H9 (cell line): ENCODE results near the gene SYVN1. TPM values are rescaled to one million over a fixed set of nuclear protein-coding genes. Genes with fewer than 3 reads are reported as not detected.
A peak's percentile ranks its signal among the peaks of the same experiment; 100 is the strongest.

Experiments
- DNase-seq: peaks from one replicate; pipeline ENCODE4 v3.0.0-alpha.2; 2017
- H2AFZ ChIP-seq: one replicate; pipeline ENCODE4 v1.6.1; 2013; ENCODE audit warnings: mild to moderate bottlenecking, low read length, control low read depth, moderate library complexity
- H2AK5ac ChIP-seq: 2 replicates; pipeline ENCODE4 v1.6.1; 2013; ENCODE audit warnings: low read length, control low read depth, mixed read lengths; ENCODE audit not compliant: insufficient read length
- H2BK120ac ChIP-seq: one replicate; pipeline ENCODE4 v1.6.1; 2013; ENCODE audit warnings: low read depth, mild to moderate bottlenecking, low read length, control low read depth, inconsistent platforms; ENCODE audit not compliant: poor library complexity, severe bottlenecking
- H2BK12ac ChIP-seq: 2 replicates; pipeline ENCODE4 v1.6.1; 2013; ENCODE audit warnings: low read length, control low read depth, mixed read lengths, low read depth; ENCODE audit not compliant: insufficient read length
- H2BK15ac ChIP-seq: 2 replicates; pipeline ENCODE4 v1.6.1; 2013; ENCODE audit warnings: low read depth, low read length, control low read depth
- H2BK20ac ChIP-seq: one replicate; pipeline ENCODE4 v1.6.1; 2013; ENCODE audit warnings: low read depth, mild to moderate bottlenecking, low read length, control low read depth, inconsistent platforms; ENCODE audit not compliant: poor library complexity, severe bottlenecking
- H2BK5ac ChIP-seq: 2 replicates; pipeline ENCODE4 v1.6.1; 2013; ENCODE audit warnings: low read length, control low read depth, mixed read lengths; ENCODE audit not compliant: insufficient read length
- H3K14ac ChIP-seq: 2 replicates; pipeline ENCODE4 v1.6.1; 2013; ENCODE audit warnings: low read length, control low read depth; ENCODE audit not compliant: insufficient read depth
- H3K18ac ChIP-seq: 2 replicates; pipeline ENCODE4 v1.6.1; 2013; ENCODE audit warnings: low read depth, mild to moderate bottlenecking, mixed read lengths, low read length, control low read depth; ENCODE audit not compliant: insufficient read length
- H3K23ac ChIP-seq: 2 replicates; pipeline ENCODE4 v1.6.1; 2013; ENCODE audit warnings: low read length, control low read depth, mixed read lengths, low read depth; ENCODE audit not compliant: insufficient read length
- H3K23me2 ChIP-seq: 2 replicates; pipeline ENCODE4 v1.6.1; 2013; ENCODE audit warnings: low read depth, mild to moderate bottlenecking, mixed read lengths, low read length, control low read depth; ENCODE audit not compliant: insufficient read length, poor library complexity, severe bottlenecking
- H3K27ac ChIP-seq: 2 replicates; pipeline ENCODE4 v1.5.1; 2013; ENCODE audit warnings: low read length, control low read depth, mixed read lengths, low read depth; ENCODE audit not compliant: insufficient read length
- H3K27me3 ChIP-seq: 2 replicates; pipeline ENCODE4 v1.6.1; 2013; ENCODE audit warnings: low read length, control low read depth, inconsistent platforms; ENCODE audit not compliant: insufficient read depth
- H3K4ac ChIP-seq: 2 replicates; pipeline ENCODE4 v1.6.1; 2013; ENCODE audit warnings: low read depth, mild to moderate bottlenecking, control low read depth, inconsistent platforms, low read length, moderate library complexity
- H3K4me1 ChIP-seq: 2 replicates; pipeline ENCODE4 v1.6.1; 2013; ENCODE audit warnings: low read length, control low read depth, inconsistent platforms; ENCODE audit not compliant: insufficient read depth
- H3K4me2 ChIP-seq: 2 replicates; pipeline ENCODE4 v1.6.1; 2013; ENCODE audit warnings: low read length, control low read depth, mixed read lengths; ENCODE audit not compliant: insufficient read length, insufficient read depth
- H3K56ac ChIP-seq: 2 replicates; pipeline ENCODE4 v1.6.1; 2013; ENCODE audit warnings: low read depth, mild to moderate bottlenecking, mixed read lengths, low read length, control low read depth; ENCODE audit not compliant: insufficient read length
- H3K79me1 ChIP-seq: 2 replicates; pipeline ENCODE4 v1.6.1; 2013; ENCODE audit warnings: low read depth, mild to moderate bottlenecking, moderate library complexity, low read length, control low read depth, inconsistent platforms; ENCODE audit not compliant: insufficient read depth, poor library complexity, severe bottlenecking
- H3K79me2 ChIP-seq: 2 replicates; pipeline ENCODE4 v1.6.1; 2013; ENCODE audit warnings: low read length, control low read depth, inconsistent platforms; ENCODE audit not compliant: insufficient read depth
- H3K9ac ChIP-seq: 2 replicates; pipeline ENCODE4 v1.6.1; 2013; ENCODE audit warnings: low read length, control low read depth, mixed read lengths; ENCODE audit not compliant: insufficient read length; ENCODE audit errors: extremely low read depth
- H3K9me3 ChIP-seq: one replicate; pipeline ENCODE4 v1.6.1; 2013; ENCODE audit warnings: low read depth, low read length, inconsistent platforms; ENCODE audit not compliant: control insufficient read depth
- H3T11ph ChIP-seq: one replicate; pipeline ENCODE4 v1.6.1; 2013; ENCODE audit warnings: mild to moderate bottlenecking, low read length, control low read depth, inconsistent platforms
- H4K20me1 ChIP-seq: one replicate; pipeline ENCODE4 v1.6.1; 2013; ENCODE audit not compliant: control insufficient read depth, insufficient read length, insufficient read depth
- H4K5ac ChIP-seq: 2 replicates; pipeline ENCODE4 v1.6.1; 2013; ENCODE audit warnings: low read depth, mild to moderate bottlenecking, mixed read lengths, low read length, control low read depth; ENCODE audit not compliant: insufficient read length
- H4K8ac ChIP-seq: replicated peaks from 2 replicates; pipeline ENCODE4 v1.6.1; 2013; ENCODE audit warnings: low read length, control low read depth, mixed read lengths, low read depth; ENCODE audit not compliant: insufficient read length
- H4K91ac ChIP-seq: 2 replicates; pipeline ENCODE4 v1.6.1; 2013; ENCODE audit warnings: low read depth, mild to moderate bottlenecking, moderate library complexity, mixed read lengths, low read length, control low read depth; ENCODE audit not compliant: insufficient read length
- H3K27ac Mint-ChIP-seq, 3 experiments: 2 replicates in 2 of 3; 3 replicates in 1 of 3; pipeline ENCODE4 v1.8.0; 2020 to 2021; ENCODE audit warnings: mixed read lengths in 3 of 3, mild to moderate bottlenecking in 1 of 3, moderate library complexity in 1 of 3
- H3K27me3 Mint-ChIP-seq: 2 replicates; pipeline ENCODE4 v1.8.0; 2021; ENCODE audit warnings: low read depth, mild to moderate bottlenecking, moderate library complexity, mixed read lengths
- H3K36me3 Mint-ChIP-seq, 3 experiments: 2 replicates in 2 of 3; 3 replicates in 1 of 3; pipeline ENCODE4 v1.8.0; 2020 to 2021; ENCODE audit warnings: low read depth in 3 of 3, mixed read lengths in 3 of 3; ENCODE audit not compliant: insufficient read depth in 1 of 3
- H3K4me1 Mint-ChIP-seq, 2 experiments: 2 replicates each; pipeline ENCODE4 v1.8.0; 2020; ENCODE audit warnings: mixed read lengths in 2 of 2
- H3K4me3 Mint-ChIP-seq, 2 experiments: 2 replicates in 1 of 2; 3 replicates in 1 of 2; pipeline ENCODE4 v1.8.0; 2020 to 2021; ENCODE audit warnings: mild to moderate bottlenecking in 2 of 2, mixed read lengths in 2 of 2, moderate library complexity in 1 of 2
- H3K9me3 Mint-ChIP-seq, 2 experiments: 2 replicates in 1 of 2; 3 replicates in 1 of 2; pipeline ENCODE4 v1.8.0; 2020; ENCODE audit warnings: mild to moderate bottlenecking in 2 of 2, mixed read lengths in 2 of 2, moderate library complexity in 1 of 2
- WGBS: extraction: QIAGEN DNeasy Blood & Tissue Kit; methylation state at CpG from one replicate; pipeline ENCODE4 v1.1.7; 2013; ENCODE audit warnings: missing lambda C conversion rate, low lambda C conversion rate, mixed read lengths; ENCODE audit not compliant: insufficient read length; ENCODE audit errors: extremely low coverage; 5-methylcytosine and 5-hydroxymethylcytosine counted together
- total RNA-seq: library from RNA; stranded (reverse); gene quantifications from 2 replicates; pipeline ENCODE4 v1.2.1, GENCODE V29; 2021
- TF ChIP-seq, protein P1 (sequence below): fragments of 200-600 bp; sonication (generic); conservative IDR thresholded peaks from 3 replicates; pipeline ENCODE4 v1.8.0; 2021; ENCODE audit warnings: antibody characterized with exemption, mild to moderate bottlenecking

Gene SYVN1
- total RNA-seq, 1 experiment from 2014 or later: 31.6 TPM

- no peak overlapping the region for H3K4me2 ChIP-seq
- Mint-ChIP-seq H3K27me3 (peaks cover 1% of the 10 kb centered on the region; the same call in 1 of the 2 replicates), H3K36me3 (peaks cover 15 to 51% (median 49%) of the 10 kb centered on the region in 3 experiments)
Observed at GRCh38 chr11:65115361-65116082, 18.8 kb downstream of the SYVN1 start.

More at GRCh38 chr11:65115361-65116082, 18.8 kb downstream of the SYVN1 start:
- Histone ChIP-seq H3K27ac (no peak overlapping the region), H2BK5ac (no peak overlapping the region), H2AK5ac (no peak overlapping the region), H3T11ph (no peak overlapping the region), H3K9ac (no peak overlapping the region), H3K4me1 (no peaks in the 10 kb centered on the region), H3K18ac (no peak overlapping the region), H3K4ac (no peak overlapping the region), H3K56ac (no peak overlapping the region), H2BK120ac (no peak overlapping the region), H3K27me3 (no peaks in the 10 kb centered on the region), H3K9me3 (no peaks in the 10 kb centered on the region), H3K79me1 (no peaks in the 10 kb centered on the region), H3K23ac (no peak overlapping the region), H2BK20ac (no peak overlapping the region), H3K79me2 (no peaks in the 10 kb centered on the region), H2AFZ (no peak overlapping the region), H4K5ac (no peak overlapping the region), H4K8ac (no peak overlapping the region), H2BK15ac (no peak overlapping the region), H3K23me2 (peaks cover 18% of the 10 kb centered on the region), H4K20me1 (no peaks in the 10 kb centered on the region), H4K91ac (no peak overlapping the region), H2BK12ac (no peak overlapping the region), H3K14ac (no peak overlapping the region)
- Mint-ChIP-seq H3K9me3 (no peaks in the 10 kb centered on the region), H3K27ac (peak overlapping the region in 1 of 3 experiments; percentile 61; a peak in 1 of 7 replicates), H3K4me3 (peak overlapping the region; percentile 84 to 89), H3K4me1 (peaks cover 17 to 24% of the 10 kb centered on the region in 2 experiments)
- TF ChIP-seq, protein P1, sequence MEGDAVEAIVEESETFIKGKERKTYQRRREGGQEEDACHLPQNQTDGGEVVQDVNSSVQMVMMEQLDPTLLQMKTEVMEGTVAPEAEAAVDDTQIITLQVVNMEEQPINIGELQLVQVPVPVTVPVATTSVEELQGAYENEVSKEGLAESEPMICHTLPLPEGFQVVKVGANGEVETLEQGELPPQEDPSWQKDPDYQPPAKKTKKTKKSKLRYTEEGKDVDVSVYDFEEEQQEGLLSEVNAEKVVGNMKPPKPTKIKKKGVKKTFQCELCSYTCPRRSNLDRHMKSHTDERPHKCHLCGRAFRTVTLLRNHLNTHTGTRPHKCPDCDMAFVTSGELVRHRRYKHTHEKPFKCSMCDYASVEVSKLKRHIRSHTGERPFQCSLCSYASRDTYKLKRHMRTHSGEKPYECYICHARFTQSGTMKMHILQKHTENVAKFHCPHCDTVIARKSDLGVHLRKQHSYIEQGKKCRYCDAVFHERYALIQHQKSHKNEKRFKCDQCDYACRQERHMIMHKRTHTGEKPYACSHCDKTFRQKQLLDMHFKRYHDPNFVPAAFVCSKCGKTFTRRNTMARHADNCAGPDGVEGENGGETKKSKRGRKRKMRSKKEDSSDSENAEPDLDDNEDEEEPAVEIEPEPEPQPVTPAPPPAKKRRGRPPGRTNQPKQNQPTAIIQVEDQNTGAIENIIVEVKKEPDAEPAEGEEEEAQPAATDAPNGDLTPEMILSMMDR: no peak
- no CpG with 5 or more reads among the region's 21 CpGs for WGBS
- peak; percentile 27 for DNase-seq
